Measurements from ENCODE around the gene CXCR1. TPM values are rescaled to one million over a fixed set of nuclear protein-coding genes. Genes with fewer than 3 reads are reported as not detected.

The CXCR1 gene
- total and polyA plus RNA-seq, 7 donors: 0.07 to 1.2 (median 0.46) TPM; not detected in 4

GRCh38 chr2:218130377-218130776 is 36.4 kb downstream of the CXCR1 start:
- Histone ChIP-seq H3K9me3 (no peaks in the 10 kb centered on the region), H3K27me3 (no peaks in the 10 kb centered on the region), H3K27ac (no peak overlapping the region), H3K36me3 (no peaks in the 10 kb centered on the region), H3K4me3 (no peak overlapping the region), H3K4me1 (no peaks in the 10 kb centered on the region)
- DNase-seq: no peak
- no peak for TF ChIP-seq EP300 (IDR thresholded peaks at IDR 0.05)
- TF ChIP-seq POLR2AphosphoS5 (IDR thresholded peaks at IDR 0.05): no peak
- TF ChIP-seq POLR2A (IDR thresholded peaks at IDR 0.05): no peak
- no peak for TF ChIP-seq CTCF (IDR thresholded peaks at IDR 0.05)
- intact Hi-C loops (cut with DNase I): no loop called here
- 82 to 90% methylated on average over 2 of the region's 2 CpGs for WGBS, 2 donors

- Histone ChIP-seq H3K36me3 (no peaks in the 10 kb centered on the region), H3K27ac (no peak overlapping the region), H3K4me1 (no peaks in the 10 kb centered on the region), H3K27me3 (no peaks in the 10 kb centered on the region), H3K4me3 (no peak overlapping the region), H3K9me3 (no peaks in the 10 kb centered on the region)
- 51 to 74% methylated on average over 6 of the region's 6 CpGs for WGBS, 2 donors
- TF ChIP-seq POLR2AphosphoS5 (IDR thresholded peaks at IDR 0.05) (no peak), CTCF (IDR thresholded peaks at IDR 0.05) (no peak), EP300 (IDR thresholded peaks at IDR 0.05) (no peak), POLR2A (IDR thresholded peaks at IDR 0.05) (no peak)
- intact Hi-C loops (cut with DNase I): no loop called here
- DNase-seq: no peak
Measured at GRCh38 chr2:218129458-218130135, 37.2 kb downstream of the CXCR1 start.

GRCh38 chr2:218128781-218129457 is 37.8 kb downstream of the CXCR1 start:
- Histone ChIP-seq H3K27ac (no peak overlapping the region), H3K36me3 (no peaks in the 10 kb centered on the region), H3K4me1 (no peaks in the 10 kb centered on the region), H3K4me3 (no peak overlapping the region), H3K27me3 (no peaks in the 10 kb centered on the region), H3K9me3 (no peaks in the 10 kb centered on the region)
- no peak for TF ChIP-seq EP300 (IDR thresholded peaks at IDR 0.05)
- no peak for TF ChIP-seq CTCF (IDR thresholded peaks at IDR 0.05)
- no peak for TF ChIP-seq POLR2A (IDR thresholded peaks at IDR 0.05)
- no peak for TF ChIP-seq POLR2AphosphoS5 (IDR thresholded peaks at IDR 0.05)
- DNase-seq: no peak
- intact Hi-C loops (cut with DNase I): no loop called here
- 51 to 80% methylated on average over 6 of the region's 6 CpGs for WGBS, 2 donors

GRCh38 chr2:218127929-218128455 is 38.8 kb downstream of the CXCR1 start:
- Histone ChIP-seq H3K27ac (no peak overlapping the region), H3K4me1 (no peaks in the 10 kb centered on the region), H3K36me3 (no peaks in the 10 kb centered on the region), H3K4me3 (no peak overlapping the region), H3K9me3 (peaks cover 0 to 2% (median 0%) of the 10 kb centered on the region in 4 donors), H3K27me3 (no peaks in the 10 kb centered on the region)
- DNase-seq: no peak
- intact Hi-C loops (cut with DNase I): no loop called here
- no peak for TF ChIP-seq CTCF (IDR thresholded peaks at IDR 0.05)
- no peak for TF ChIP-seq POLR2AphosphoS5 (IDR thresholded peaks at IDR 0.05)
- WGBS, 2 donors: 51 to 84% methylated on average over 3 of the region's 3 CpGs

Measured in sigmoid colon (tissue), 7 donors.